B cell (primary cell): Measurements from ENCODE around the gene AUTS2. TPM values are rescaled to one million over a fixed set of nuclear protein-coding genes. Genes with fewer than 3 reads are reported as not detected.

Source experiments
- ATAC-seq: fragments of 200-7000 bp; cut with Tn5 transposase; one replicate; pipeline ENCODE4 v1.10.0; 2021; ENCODE audit warnings: low read depth, mild to moderate bottlenecking, moderate number of reproducible peaks, moderate library complexity
- CTCF ChIA-PET: fragments of 350-600 bp; sonication (Branson Sonifier 250); formaldehyde crosslinking; loops from one replicate; lab custom pipeline; 2021; ENCODE audit warnings: antibody characterized with exemption, inconsistent platforms; lab: Charles Lee
- POLR2A ChIA-PET: fragments of 350-600 bp; sonication (Branson Sonifier 250); formaldehyde crosslinking; loops from one replicate; lab custom pipeline; 2021; ENCODE audit warnings: antibody characterized with exemption; lab: Charles Lee
- DNase-seq: peaks from one replicate; pipeline ENCODE4 v3.0.0; 2013
- H2AFZ ChIP-seq: 2 replicates; pipeline ENCODE4 v1.6.1; 2012; ENCODE audit warnings: mild to moderate bottlenecking, low read depth, low read length; ENCODE audit not compliant: insufficient read depth, poor library complexity, severe bottlenecking
- H3K27ac ChIP-seq, 2 donors: 1 replicate in 1 of 2; 2 replicates in 1 of 2; pipeline ENCODE4 v1.5.1; 2012 to 2013; ENCODE audit warnings: low read length in 2 of 2, mild to moderate bottlenecking in 2 of 2, moderate library complexity in 1 of 2
- H3K27me3 ChIP-seq, 4 experiments: fragments of 200-600 bp in 1 of 4; sonication (generic) in 1 of 4; replicated peaks in 1 of 4; 1 replicate in 2 of 4; 2 replicates in 2 of 4; pipeline versions ENCODE4 v1.6.1 to v1.7.0; 2013 to 2016; ENCODE audit warnings: low read length in 3 of 4, mild to moderate bottlenecking in 2 of 4, mixed read lengths in 1 of 4, moderate library complexity in 1 of 4; ENCODE audit not compliant: insufficient read depth in 4 of 4, control insufficient read depth in 3 of 4; ENCODE audit errors: control extremely low read depth in 1 of 4
- H3K36me3 ChIP-seq, 2 experiments: replicated peaks in 1 of 2; 1 replicate in 1 of 2; 2 replicates in 1 of 2; pipeline versions ENCODE4 v1.6.1 to v1.7.1; 2013; ENCODE audit warnings: low read length in 1 of 2; ENCODE audit not compliant: insufficient read depth in 2 of 2, control insufficient read depth in 1 of 2; ENCODE audit errors: control extremely low read depth in 1 of 2, extremely low read depth in 1 of 2
- H3K4me1 ChIP-seq, 2 donors: fragments of 200-600 bp in 1 of 2; sonication (generic) in 1 of 2; 1 replicate in 1 of 2; 2 replicates in 1 of 2; pipeline versions ENCODE4 v1.5.1 to v1.6.1; 2013 to 2017; ENCODE audit warnings: low read length in 2 of 2; ENCODE audit not compliant: control insufficient read depth in 2 of 2, insufficient read depth in 2 of 2
- H3K4me2 ChIP-seq: replicated peaks from 2 replicates; pipeline ENCODE3; 2012; ENCODE audit warnings: mild to moderate bottlenecking, low read depth, low read length; ENCODE audit not compliant: poor library complexity, severe bottlenecking
- H3K4me3 ChIP-seq, 5 experiments: fragments of 200-600 bp in 1 of 5; sonication (generic) in 1 of 5; 1 replicate in 3 of 5; 2 replicates in 2 of 5; pipeline versions ENCODE4 v1.5.1 to v1.7.0; 2011 to 2016; ENCODE audit warnings: low read length in 4 of 5, mild to moderate bottlenecking in 4 of 5, low read depth in 2 of 5, control low read depth in 1 of 5, moderate library complexity in 1 of 5; ENCODE audit not compliant: insufficient read depth in 1 of 5; ENCODE audit errors: control extremely low read depth in 1 of 5, extremely low read depth in 1 of 5
- H3K79me2 ChIP-seq: fragments of 200-600 bp; sonication (generic); one replicate; pipeline ENCODE4 v1.6.0; 2016; ENCODE audit warnings: low read length; ENCODE audit not compliant: control insufficient read depth, insufficient read depth
- H3K9ac ChIP-seq: fragments of 200-600 bp; sonication (generic); 2 replicates; pipeline ENCODE4 v1.6.1; 2017; ENCODE audit warnings: mild to moderate bottlenecking, low read length, moderate library complexity
- H3K9me3 ChIP-seq, 3 donors: one replicate each; pipeline versions ENCODE4 v1.6.1 to v1.7.1; 2013; ENCODE audit warnings: low read length in 2 of 3; ENCODE audit not compliant: control insufficient read depth in 2 of 3, insufficient read depth in 1 of 3; ENCODE audit errors: control extremely low read depth in 1 of 3
- H4K20me1 ChIP-seq: 2 replicates; pipeline ENCODE4 v1.6.0; 2012; ENCODE audit warnings: mild to moderate bottlenecking, low read length; ENCODE audit not compliant: insufficient read depth, control insufficient read depth, poor library complexity, severe bottlenecking
- H3K27ac Mint-ChIP-seq: one replicate; pipeline ENCODE4 v1.8.0; 2021; ENCODE audit warnings: mixed read lengths
- H3K27me3 Mint-ChIP-seq: one replicate; pipeline ENCODE4 v1.8.0; 2021; ENCODE audit warnings: mixed read lengths
- H3K4me1 Mint-ChIP-seq: one replicate; pipeline ENCODE4 v1.8.0; 2021; ENCODE audit warnings: mixed read lengths
- H3K4me3 Mint-ChIP-seq: one replicate; pipeline ENCODE4 v1.8.0; 2021; ENCODE audit warnings: mixed read lengths
- H3K9me3 Mint-ChIP-seq: one replicate; pipeline ENCODE4 v1.8.0; 2022; ENCODE audit warnings: mixed read lengths; ENCODE audit not compliant: insufficient read depth
- EZH2 ChIP-seq: IDR thresholded peaks from 2 replicates; pipeline ENCODE4 v1.6.1; 2012; ENCODE audit warnings: borderline replicate concordance, low read depth, mild to moderate bottlenecking, moderate library complexity, low read length; ENCODE audit not compliant: insufficient read depth, poor library complexity, severe bottlenecking
- WGBS: methylation state at CpG from one replicate; pipeline ENCODE4 v1.1.5; 2013; ENCODE audit warnings: missing lambda C conversion rate; ENCODE audit not compliant: insufficient coverage; 5-methylcytosine and 5-hydroxymethylcytosine counted together
- intact Hi-C: fragments of 100-400 bp; cut with micrococcal nuclease; formaldehyde crosslinking; loops from one replicate; pipeline ENCODE4 v1.10.0; 2022
- polyA plus RNA-seq: library from polyadenylated mRNA; depleted of rRNA; stranded (reverse); fragments of >200 nt; gene quantifications from 2 replicates; pipeline ENCODE4 v1.2.3, GENCODE V29; 2012
- total RNA-seq, 2 donors: library from RNA; stranded (reverse); fragments of 120-200 nt in 1 of 2; gene quantifications; 1 replicate in 1 of 2; 2 replicates in 1 of 2; pipeline versions ENCODE4 v1.2.3 to v1.2.4, GENCODE V29; 2013 to 2022
- TF ChIP-seq, protein P1 (sequence below): fragments of 200-600 bp; IDR thresholded peaks from one replicate; pipeline ENCODE4 v1.8.0; 2022; ENCODE audit warnings: antibody characterized with exemption, mild to moderate bottlenecking

The AUTS2 gene
- total and polyA plus RNA-seq, 2 donors (not counting 1 experiment from before 2014, with no cell fraction given), result 22.3 to 35.0 TPM

DNA sequence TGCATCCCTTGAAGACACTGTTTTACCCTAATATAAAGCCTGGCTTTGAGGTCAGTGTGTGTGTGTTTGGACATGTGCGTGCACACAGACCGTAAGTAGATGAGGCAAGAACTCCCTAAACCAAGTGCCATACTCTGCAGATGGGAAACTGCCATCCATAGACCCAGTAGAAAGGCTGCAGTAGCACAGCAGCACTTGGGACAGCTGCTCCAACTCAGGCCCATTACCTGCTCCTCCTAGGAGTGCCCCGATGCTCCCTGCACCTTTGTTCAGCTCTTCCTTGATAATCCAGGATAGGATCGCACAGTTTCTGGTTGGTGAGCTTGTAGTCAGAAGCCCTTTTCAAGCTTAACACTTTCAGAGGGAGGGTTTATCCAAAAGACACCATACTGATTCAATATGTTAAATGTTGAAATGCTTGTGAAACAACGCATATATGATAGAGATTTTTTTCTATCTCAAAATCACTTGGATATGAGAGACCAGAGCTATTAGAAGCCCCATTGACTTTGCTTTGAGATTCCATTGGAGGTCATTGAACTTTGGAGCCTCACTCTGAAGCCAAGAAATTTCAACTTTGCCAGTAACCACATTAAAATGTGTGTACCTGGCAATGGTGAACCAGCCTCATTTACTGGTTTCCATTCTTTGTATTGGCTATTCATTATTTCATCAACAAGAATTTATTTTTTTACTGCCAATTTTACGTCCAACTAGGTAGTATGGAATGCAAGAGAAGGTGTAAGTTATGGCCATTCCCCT lies 776.7 kb downstream of the AUTS2 start:
- Histone ChIP-seq H3K9ac (no peak overlapping the region), H3K9me3 (peaks cover 0 to 4% (median 0%) of the 10 kb centered on the region in 3 donors), H3K27ac (no peak overlapping the region), H4K20me1 (no peaks in the 10 kb centered on the region), H3K36me3 (no peaks in the 10 kb centered on the region), H3K4me2 (no peak overlapping the region), H3K27me3 (no peaks in the 10 kb centered on the region), H3K4me3 (no peak overlapping the region), H3K4me1 (no peaks in the 10 kb centered on the region), H3K79me2 (no peaks in the 10 kb centered on the region), H2AFZ (no peak overlapping the region)
- ATAC-seq, result no peak
- no peak for DNase-seq
- intact Hi-C loops, result no loop called here
- TF ChIP-seq, protein P1, sequence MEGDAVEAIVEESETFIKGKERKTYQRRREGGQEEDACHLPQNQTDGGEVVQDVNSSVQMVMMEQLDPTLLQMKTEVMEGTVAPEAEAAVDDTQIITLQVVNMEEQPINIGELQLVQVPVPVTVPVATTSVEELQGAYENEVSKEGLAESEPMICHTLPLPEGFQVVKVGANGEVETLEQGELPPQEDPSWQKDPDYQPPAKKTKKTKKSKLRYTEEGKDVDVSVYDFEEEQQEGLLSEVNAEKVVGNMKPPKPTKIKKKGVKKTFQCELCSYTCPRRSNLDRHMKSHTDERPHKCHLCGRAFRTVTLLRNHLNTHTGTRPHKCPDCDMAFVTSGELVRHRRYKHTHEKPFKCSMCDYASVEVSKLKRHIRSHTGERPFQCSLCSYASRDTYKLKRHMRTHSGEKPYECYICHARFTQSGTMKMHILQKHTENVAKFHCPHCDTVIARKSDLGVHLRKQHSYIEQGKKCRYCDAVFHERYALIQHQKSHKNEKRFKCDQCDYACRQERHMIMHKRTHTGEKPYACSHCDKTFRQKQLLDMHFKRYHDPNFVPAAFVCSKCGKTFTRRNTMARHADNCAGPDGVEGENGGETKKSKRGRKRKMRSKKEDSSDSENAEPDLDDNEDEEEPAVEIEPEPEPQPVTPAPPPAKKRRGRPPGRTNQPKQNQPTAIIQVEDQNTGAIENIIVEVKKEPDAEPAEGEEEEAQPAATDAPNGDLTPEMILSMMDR, result no peak
- no peak for TF ChIP-seq EZH2
- Mint-ChIP-seq H3K4me3 (no peak overlapping the region), H3K27ac (no peak overlapping the region), H3K9me3 (no peaks in the 10 kb centered on the region), H3K4me1 (no peaks in the 10 kb centered on the region), H3K27me3 (no peaks in the 10 kb centered on the region)
- ChIA-PET POLR2A (no interaction called here), CTCF (no interaction called here)
- 100% methylated on average over 2 of the region's 6 CpGs for WGBS

DNA sequence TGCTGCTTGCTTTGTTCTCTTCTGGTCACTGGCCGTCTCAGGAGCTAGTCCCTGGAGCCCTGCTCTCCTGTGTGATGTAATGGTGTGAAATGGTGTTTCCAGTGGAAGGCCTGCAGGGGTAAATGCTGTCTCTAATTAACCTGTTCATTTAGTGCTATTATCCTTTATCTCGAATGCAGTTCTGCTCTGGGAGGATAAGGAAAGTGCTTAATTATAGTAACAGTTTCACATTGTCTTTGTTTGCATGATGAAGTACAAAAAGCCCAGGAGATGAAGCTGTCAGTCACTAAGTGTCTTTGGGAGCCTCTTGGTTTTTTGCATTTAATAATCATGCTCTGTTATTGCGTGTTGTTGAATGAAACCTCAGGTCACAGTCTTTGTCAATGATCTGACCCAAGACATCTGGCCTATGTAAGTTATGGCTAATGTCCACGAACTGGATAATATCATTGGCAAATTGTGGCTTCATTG lies 778.3 kb downstream of the AUTS2 start:
- POLR2A ChIA-PET, result no interaction called here
- Histone ChIP-seq H3K9me3 (peaks cover 0 to 4% (median 0%) of the 10 kb centered on the region in 3 donors), H3K4me2 (no peak overlapping the region), H3K27ac (no peak overlapping the region), H3K79me2 (no peaks in the 10 kb centered on the region), H2AFZ (no peak overlapping the region), H4K20me1 (no peaks in the 10 kb centered on the region), H3K4me1 (no peaks in the 10 kb centered on the region), H3K27me3 (no peaks in the 10 kb centered on the region), H3K36me3 (no peaks in the 10 kb centered on the region), H3K9ac (no peak overlapping the region), H3K4me3 (no peak overlapping the region)
- ATAC-seq, result no peak
- Mint-ChIP-seq H3K4me3 (no peak overlapping the region), H3K27me3 (no peaks in the 10 kb centered on the region), H3K9me3 (no peaks in the 10 kb centered on the region), H3K4me1 (no peaks in the 10 kb centered on the region), H3K27ac (no peak overlapping the region)
- WGBS, result 92% methylated on average over 2 of the region's 4 CpGs
- DNase-seq, result no peak
- intact Hi-C loops, result no loop called here
- CTCF ChIA-PET, result no interaction called here
- TF ChIP-seq, protein P1, result no peak
- TF ChIP-seq EZH2, result no peak
